ENCODE measurements around the gene DCTD. TPM values are rescaled to one million over a fixed set of nuclear protein-coding genes. Genes with fewer than 3 reads are reported as not detected.

The DCTD gene
- total and polyA plus RNA-seq, 10 of the 15 experiments (the other 5 are each of a cell fraction or from before 2014, with no cell fraction given): 37.8 to 137 (median 92.1) TPM

- in situ Hi-C loops (cut with MboI): no loop called here
These were observed 42.3 kb downstream of the DCTD start for GRCh38 chr4:182874797-182875345.

More at GRCh38 chr4:182874797-182875345, 42.3 kb downstream of the DCTD start:
- H3K27me3 ChIP-seq (replicated peaks in 1 of 2; ENCODE audit: control insufficient read depth in 2 of 2, insufficient read depth in 2 of 2, low read length in 1 of 2): no peaks in the 10 kb centered on the region
- H3K79me2 ChIP-seq (ENCODE audit: control insufficient read depth, insufficient read depth, low read length): no peaks in the 10 kb centered on the region
- CTCF ChIA-PET: interaction anchor here (0.8 to 1.2 kb wide), 3 partner anchors 9 to 62 kb away, joined by 3 to 5 read pairs (median 3); no protein-coding TSS in a partner anchor
- RAD21 ChIA-PET (ENCODE audit: unreplicated experiment): no interaction called here
- no peak overlapping the region for H3K4me2 ChIP-seq (ENCODE audit: control insufficient read depth, insufficient read depth)
- no peak overlapping the region for H3K9ac ChIP-seq (ENCODE audit: control insufficient read depth, insufficient read depth, low read length)
- H3K27ac ChIP-seq (ENCODE audit: control insufficient read depth, insufficient read depth): no peak overlapping the region
- no TSS peak for BruUV-seq (replicated peaks)
- TF ChIP-seq BCLAF1 (IDR thresholded peaks at IDR 0.05) (no peak), LARP7 (IDR thresholded peaks at IDR 0.05) (no peak), WRNIP1 (IDR thresholded peaks at IDR 0.05; ENCODE audit: borderline replicate concordance, low read depth, low read length) (no peak), SIN3A (IDR thresholded peaks at IDR 0.05; ENCODE audit: low read depth, low read length) (no peak), ELK1 (IDR thresholded peaks at IDR 0.05; ENCODE audit: low read depth, low read length) (no peak), SRF (IDR thresholded peaks at IDR 0.05; ENCODE audit: low read depth in 2 of 2, low read length in 2 of 2) (no peak), RAD21 (IDR thresholded peaks at IDR 0.05; ENCODE audit: insufficient read depth, low read depth, low read length) (no peak), RUNX3 (IDR thresholded peaks at IDR 0.05; ENCODE audit: low read length) (no peak), EGR1 (IDR thresholded peaks at IDR 0.05; ENCODE audit: borderline replicate concordance in 1 of 2, low read depth in 2 of 2, low read length in 2 of 2) (no peak), EZH2 (IDR thresholded peaks at IDR 0.05; ENCODE audit: borderline replicate concordance, control insufficient read depth, low read depth, low read length) (no peak), PML (IDR thresholded peaks at IDR 0.05; ENCODE audit: low read length) (no peak), RELB (IDR thresholded peaks at IDR 0.05; ENCODE audit: low read depth) (no peak), POLR2AphosphoS5 (IDR thresholded peaks at IDR 0.05; ENCODE audit: low read length) (no peak)
- no peak for FAIRE-seq
- no peaks in the 10 kb centered on the region; a peak in 1 of 4 replicates for H3K36me3 ChIP-seq (ENCODE audit: control insufficient read depth in 2 of 2, insufficient read depth in 2 of 2, low read length in 1 of 2)
- 92% methylated on average over 10 of the region's 10 CpGs for WGBS (ENCODE audit: insufficient coverage, insufficient replicate concordance, low lambda C conversion rate, missing lambda C conversion rate)
- no peak for DNase-seq (ENCODE audit: low read depth, low spot score)
- H4K20me1 ChIP-seq (ENCODE audit: control insufficient read depth, insufficient read depth): no peaks in the 10 kb centered on the region
- H3K4me3 ChIP-seq: no peak overlapping the region
- no peak overlapping the region for H2AFZ ChIP-seq (ENCODE audit: control insufficient read depth, low read depth, low read length)
- H3K4me1 ChIP-seq (ENCODE audit: control insufficient read depth, insufficient read depth, low read length): no peaks in the 10 kb centered on the region
- SMC1A ChIA-PET (ENCODE audit: uncharacterized antibody, unreplicated experiment): no interaction called here
- no peaks in the 10 kb centered on the region for H3K9me3 ChIP-seq (replicated peaks; ENCODE audit: control insufficient read depth, insufficient read depth, low read length)
- POLR2A ChIA-PET: interaction anchor here (1.0 kb wide), 1 partner anchor 9 kb away, joined by 3 read pairs; no protein-coding TSS in a partner anchor
- no peak for ATAC-seq
- intact Hi-C loops (cut with micrococcal nuclease; ENCODE audit: unreplicated experiment): no loop called here
